ENCODE results near the gene CAMK1D. TPM values are rescaled to one million over a fixed set of nuclear protein-coding genes. Genes with fewer than 3 reads are reported as not detected.

Gene CAMK1D
- total RNA-seq, 1 donor from 2014 or later: 12.8 TPM

GRCh38 chr10:12563489-12563888, 214.1 kb downstream of the CAMK1D start:
- no peaks in the 10 kb centered on the region for H3K36me3 ChIP-seq
- H3K27ac ChIP-seq: no peak overlapping the region
- intact Hi-C loops (cut with DNase I): no loop called here
- TF ChIP-seq CTCF (IDR thresholded peaks at IDR 0.05) (no peak), POLR2AphosphoS5 (IDR thresholded peaks at IDR 0.05; ENCODE audit: insufficient read depth in 1 of 2, low read depth in 1 of 2) (no peak), POLR2A (IDR thresholded peaks at IDR 0.05) (no peak)
- no peak overlapping the region for H3K4me3 ChIP-seq
- DNase-seq (ENCODE audit: extremely low spot score in 2 of 2): no peak
- H3K27me3 ChIP-seq: no peaks in the 10 kb centered on the region
- H3K4me1 ChIP-seq: peaks cover 10% of the 10 kb centered on the region
- H3K9me3 ChIP-seq: no peaks in the 10 kb centered on the region

GRCh38 chr10:12564173-12564572, 214.8 kb downstream of the CAMK1D start:
- H3K4me1 ChIP-seq: peaks cover 10% of the 10 kb centered on the region
- H3K36me3 ChIP-seq: no peaks in the 10 kb centered on the region
- no peak for TF ChIP-seq POLR2A (IDR thresholded peaks at IDR 0.05)
- TF ChIP-seq POLR2AphosphoS5 (IDR thresholded peaks at IDR 0.05; ENCODE audit: insufficient read depth in 1 of 2, low read depth in 1 of 2): no peak
- no peak for TF ChIP-seq CTCF (IDR thresholded peaks at IDR 0.05)
- no peaks in the 10 kb centered on the region for H3K27me3 ChIP-seq
- intact Hi-C loops (cut with DNase I): no loop called here
- no peaks in the 10 kb centered on the region for H3K9me3 ChIP-seq
- no peak overlapping the region for H3K4me3 ChIP-seq
- DNase-seq (ENCODE audit: extremely low spot score in 2 of 2): no peak
- no peak overlapping the region for H3K27ac ChIP-seq

- Histone ChIP-seq H3K27ac (peak overlapping the region; percentile 59), H3K27me3 (no peaks in the 10 kb centered on the region), H3K4me1 (peaks cover 10% of the 10 kb centered on the region), H3K9me3 (no peaks in the 10 kb centered on the region), H3K4me3 (no peak overlapping the region), H3K36me3 (no peaks in the 10 kb centered on the region)
- intact Hi-C loops (cut with DNase I): no loop called here
- TF ChIP-seq CTCF (IDR thresholded peaks at IDR 0.05) (no peak), POLR2AphosphoS5 (IDR thresholded peaks at IDR 0.05; ENCODE audit: insufficient read depth in 1 of 2, low read depth in 1 of 2) (no peak), POLR2A (IDR thresholded peaks at IDR 0.05) (no peak)
- DNase-seq (ENCODE audit: extremely low spot score in 2 of 2): no peak
Measured at GRCh38 chr10:12566161-12567115, 217.1 kb downstream of the CAMK1D start.

GRCh38 chr10:12568391-12569009, 219.2 kb downstream of the CAMK1D start:
- peaks cover 10% of the 10 kb centered on the region for H3K4me1 ChIP-seq
- no peak for DNase-seq (ENCODE audit: extremely low spot score in 2 of 2)
- peak overlapping the region; percentile 42 for H3K27ac ChIP-seq
- no peak overlapping the region for H3K4me3 ChIP-seq
- intact Hi-C loops (cut with DNase I): no loop called here
- no peaks in the 10 kb centered on the region for H3K36me3 ChIP-seq
- H3K9me3 ChIP-seq: no peaks in the 10 kb centered on the region
- TF ChIP-seq POLR2AphosphoS5 (IDR thresholded peaks at IDR 0.05; ENCODE audit: insufficient read depth in 1 of 2, low read depth in 1 of 2) (no peak), POLR2A (IDR thresholded peaks at IDR 0.05) (no peak), CTCF (IDR thresholded peaks at IDR 0.05) (no peak)
- H3K27me3 ChIP-seq: no peaks in the 10 kb centered on the region
